HG02938 (cell line): Measurements from ENCODE around the gene GAREM1.
"Not testable (repeated sequence)": the region's sequence is repeated elsewhere in the genome, so short reads cannot be mapped to it uniquely, and the experiment has no call there.

Experiments
- ATAC-seq: cut with Tn5 transposase; IDR thresholded peaks from one replicate; pipeline ENCODE4 v1.9.1; 2021; ENCODE audit warnings: mild to moderate bottlenecking, moderate library complexity; ENCODE audit not compliant: unreplicated experiment

Gene GAREM1

DNA sequence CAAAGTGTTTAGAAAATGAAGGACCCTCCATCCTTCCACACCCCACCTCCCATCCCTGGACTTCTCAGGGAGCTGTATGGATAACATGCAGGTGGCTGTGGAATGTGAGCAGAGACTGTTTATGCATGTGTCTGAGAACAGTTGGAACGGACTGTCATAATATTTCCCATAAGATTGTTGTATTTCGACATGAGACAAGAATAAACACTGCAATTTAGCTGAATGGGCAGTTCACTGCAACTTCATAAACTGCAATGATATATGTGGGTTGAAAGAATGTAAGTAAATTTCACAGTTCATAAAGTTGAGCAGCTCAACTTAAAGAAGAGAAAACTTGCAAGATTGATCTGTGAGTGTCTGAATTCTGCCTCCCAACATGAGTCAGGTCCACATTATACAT, 206.3 kb downstream of the GAREM1 start:
- ATAC-seq: no peak

DNA sequence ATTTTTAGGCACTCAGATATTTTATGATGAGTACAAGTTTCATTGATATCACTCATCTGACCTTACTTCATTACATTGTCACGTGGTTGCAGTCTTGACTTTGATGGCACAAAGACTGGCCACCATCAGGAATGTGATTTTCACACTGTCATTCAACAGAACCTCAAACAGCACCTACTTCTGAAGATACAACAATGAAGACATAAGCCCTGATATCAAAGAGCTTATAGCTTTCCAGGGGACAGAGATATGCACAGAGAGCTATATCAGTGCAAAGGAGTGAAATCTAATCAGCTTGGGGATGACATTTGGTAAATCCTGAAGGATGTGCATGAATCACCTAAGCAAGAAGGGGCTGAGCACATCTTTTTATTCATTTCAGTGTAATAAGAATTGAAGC, 208.6 kb downstream of the GAREM1 start:
- ATAC-seq: no peak

DNA sequence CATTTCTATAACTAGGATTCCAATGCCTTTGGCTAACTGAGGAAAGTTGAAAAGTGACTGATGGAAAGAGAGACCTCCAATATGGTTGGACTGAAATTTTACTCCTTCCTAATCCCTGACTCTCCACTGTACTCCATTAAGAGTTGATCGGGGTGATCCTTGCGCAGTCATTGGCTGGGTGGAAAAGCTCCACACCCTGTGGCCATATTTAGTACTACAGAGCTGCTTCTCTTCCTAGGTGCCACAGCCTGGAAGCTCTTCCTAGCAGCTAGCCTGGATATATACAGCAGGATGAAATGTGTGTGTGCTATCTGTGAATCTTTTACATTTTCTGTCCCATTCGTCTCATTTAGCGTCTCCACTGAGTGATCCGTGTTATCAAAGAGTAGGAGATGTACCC, 209.7 kb downstream of the GAREM1 start:
- no peak for ATAC-seq

DNA sequence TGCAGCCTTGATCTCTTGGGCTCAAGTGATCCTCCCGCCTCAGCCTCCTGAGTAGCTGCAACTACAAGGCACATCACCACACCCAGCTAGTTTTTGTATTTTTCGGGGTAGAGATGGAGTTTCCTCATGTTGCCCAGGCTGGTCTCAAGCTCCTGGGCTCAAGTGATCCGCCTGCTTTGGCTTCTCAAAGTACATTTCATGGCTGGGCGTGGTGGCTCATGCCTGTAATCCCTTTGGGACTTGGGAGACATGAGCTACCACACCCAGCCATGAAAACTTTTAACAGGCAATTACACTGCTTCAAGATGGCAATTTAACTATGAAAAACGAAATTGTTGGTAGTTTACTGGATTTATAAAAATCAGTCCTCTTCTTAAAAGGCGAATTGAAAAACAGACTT, 211.1 kb downstream of the GAREM1 start:
- no peak for ATAC-seq

DNA sequence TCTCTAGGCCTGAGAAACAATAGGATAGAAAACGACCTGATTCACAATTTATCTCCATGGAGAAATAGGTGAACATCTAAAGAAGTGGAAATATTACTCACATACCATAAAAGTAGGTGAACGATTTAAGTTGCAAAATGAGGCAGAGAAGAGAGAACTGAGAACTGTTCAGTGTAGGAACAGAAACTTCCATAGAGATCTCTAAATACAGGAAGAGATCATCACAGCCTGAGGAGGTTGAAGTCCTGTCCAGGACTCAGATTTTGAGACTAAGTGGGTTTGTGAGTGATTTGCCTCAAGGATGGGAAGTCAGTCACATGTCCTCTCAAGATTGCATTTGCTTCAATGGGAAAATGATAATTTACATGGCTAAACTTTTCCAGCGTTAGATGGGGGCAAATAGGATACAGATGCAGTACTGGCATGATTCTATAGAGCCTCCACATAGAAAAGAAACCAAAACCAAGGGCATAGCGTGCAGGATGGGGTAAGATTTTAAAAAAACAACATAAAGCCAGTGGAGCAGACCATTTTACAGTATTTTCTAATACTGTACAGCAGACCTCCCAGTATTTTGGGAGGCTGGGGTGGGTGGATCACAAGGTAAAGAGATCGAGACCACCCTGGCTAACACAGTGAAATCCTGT, 212.0 kb downstream of the GAREM1 start:
- ATAC-seq: no peak

DNA sequence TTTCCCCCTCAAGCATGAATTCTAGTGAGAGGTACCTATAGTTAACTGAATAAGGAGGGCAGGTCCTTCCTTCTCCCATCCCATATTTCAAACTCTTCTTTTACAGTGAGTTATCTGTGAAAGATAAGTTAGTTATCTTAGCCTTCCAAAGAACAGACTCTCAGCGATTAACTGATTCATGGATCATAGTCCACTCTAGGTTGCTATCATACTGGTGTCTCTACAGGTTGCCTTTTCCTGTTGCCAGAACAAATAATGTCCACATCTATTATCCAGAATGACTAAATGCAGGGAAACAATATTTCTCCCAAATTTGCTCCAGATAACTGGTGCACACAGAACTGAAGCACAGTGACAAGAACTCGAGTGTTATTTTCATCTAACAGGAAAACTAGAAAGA, 212.5 kb downstream of the GAREM1 start:
- ATAC-seq: no peak

DNA sequence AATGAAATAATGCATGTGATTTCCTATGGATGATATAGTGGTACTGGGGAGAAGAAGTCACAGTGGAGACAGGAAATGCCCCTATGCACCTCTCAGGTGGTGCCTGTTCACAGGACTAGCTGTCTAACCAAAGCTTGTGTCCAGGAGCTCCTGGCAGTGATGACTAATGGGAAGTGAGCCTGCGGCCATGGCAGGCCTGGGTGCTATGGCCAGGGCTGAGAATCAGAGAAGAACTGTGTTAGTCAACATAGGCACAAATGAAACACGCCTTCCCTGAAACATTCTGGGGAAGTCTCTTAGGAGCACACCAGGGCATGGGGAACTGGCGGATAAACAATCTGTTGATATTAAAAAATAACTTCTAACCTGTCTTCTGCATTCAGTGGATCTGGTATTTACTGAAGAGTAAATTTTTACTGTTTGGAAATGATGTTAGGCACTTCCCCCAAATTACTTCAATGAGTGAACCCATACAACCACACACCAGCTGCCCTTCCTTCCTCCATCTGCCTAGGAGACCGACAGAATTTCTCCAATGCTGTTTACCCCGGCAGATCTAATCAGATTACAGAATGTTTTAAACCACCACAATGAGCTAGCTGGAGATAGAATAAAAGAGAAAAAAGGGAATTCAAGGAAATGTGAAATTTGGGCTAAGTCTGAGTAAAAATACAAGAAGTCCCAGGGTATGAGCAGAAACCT, 213.4 kb downstream of the GAREM1 start:
- ATAC-seq: no peak

DNA sequence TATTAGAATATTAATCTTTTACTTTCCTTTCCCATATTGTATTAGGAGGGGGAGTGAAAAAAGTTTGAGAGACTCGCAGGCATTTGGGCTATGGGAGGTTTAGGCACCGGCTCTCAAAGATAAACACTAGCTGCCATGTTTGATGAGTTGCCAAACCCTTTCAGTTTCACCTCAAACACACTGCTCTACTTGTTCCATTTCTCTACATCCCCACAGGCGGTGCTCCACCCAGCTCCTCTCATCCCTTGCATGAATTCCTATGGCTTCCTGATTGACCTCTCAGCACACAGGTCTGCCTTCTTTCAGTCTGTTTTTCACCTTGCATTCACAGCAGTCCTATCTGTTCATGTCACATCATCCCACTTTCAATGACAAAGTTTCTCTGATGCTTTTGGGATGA, 215.1 kb downstream of the GAREM1 start:
- ATAC-seq: no peak

DNA sequence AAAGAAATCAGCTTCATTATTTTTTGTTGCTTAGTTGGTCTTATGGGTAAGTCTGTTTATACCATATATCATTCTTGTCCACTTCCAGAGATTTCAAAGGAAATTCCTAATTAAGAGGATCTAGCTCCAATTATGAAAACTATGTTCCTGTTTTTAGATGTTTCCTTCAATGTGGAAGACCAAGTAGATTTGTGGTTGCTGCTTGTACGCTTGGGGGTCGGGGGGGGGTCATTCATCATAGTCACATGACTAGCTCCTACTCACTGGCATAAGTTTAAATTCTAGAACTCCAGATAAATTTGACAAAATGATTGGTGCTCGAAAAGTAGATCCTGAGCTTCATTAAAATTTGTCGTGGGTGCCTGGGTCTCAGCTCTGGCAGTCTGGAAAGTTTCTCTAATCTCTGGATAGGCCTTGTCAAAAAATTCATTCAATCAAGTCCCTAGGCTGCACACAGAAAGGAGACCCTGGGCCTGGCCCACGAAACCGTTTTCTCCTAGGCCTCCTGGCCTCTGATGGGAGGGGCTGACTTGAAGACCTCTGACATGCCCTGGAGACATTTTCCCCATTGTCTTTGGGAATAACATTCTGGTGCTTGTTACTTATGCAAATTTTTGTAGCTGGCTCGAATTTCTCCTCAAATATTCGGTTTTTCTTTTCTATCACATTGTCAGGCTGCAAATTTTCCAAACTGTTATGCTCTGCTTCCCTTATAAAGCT, 218.4 kb downstream of the GAREM1 start:
- no peak for ATAC-seq

DNA sequence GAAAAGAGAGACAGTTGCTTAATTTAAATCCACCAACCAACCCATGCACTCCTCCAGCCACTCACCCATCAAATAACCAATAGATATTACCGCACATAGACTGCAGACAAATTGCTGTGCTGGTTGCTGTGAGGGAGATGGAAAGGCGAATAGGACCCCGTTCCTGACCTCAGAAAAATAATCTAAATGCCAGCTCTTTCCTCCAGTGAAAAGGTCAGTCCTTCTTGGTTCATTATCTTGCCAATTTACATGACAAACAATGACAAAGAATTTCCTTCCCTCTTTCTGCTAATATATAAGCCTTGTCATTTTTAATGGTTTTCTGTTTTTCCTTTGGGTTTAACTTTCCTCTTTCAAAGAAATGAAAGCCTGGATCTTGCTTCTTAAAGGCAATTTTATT, 219.2 kb downstream of the GAREM1 start:
- no peak for ATAC-seq

DNA sequence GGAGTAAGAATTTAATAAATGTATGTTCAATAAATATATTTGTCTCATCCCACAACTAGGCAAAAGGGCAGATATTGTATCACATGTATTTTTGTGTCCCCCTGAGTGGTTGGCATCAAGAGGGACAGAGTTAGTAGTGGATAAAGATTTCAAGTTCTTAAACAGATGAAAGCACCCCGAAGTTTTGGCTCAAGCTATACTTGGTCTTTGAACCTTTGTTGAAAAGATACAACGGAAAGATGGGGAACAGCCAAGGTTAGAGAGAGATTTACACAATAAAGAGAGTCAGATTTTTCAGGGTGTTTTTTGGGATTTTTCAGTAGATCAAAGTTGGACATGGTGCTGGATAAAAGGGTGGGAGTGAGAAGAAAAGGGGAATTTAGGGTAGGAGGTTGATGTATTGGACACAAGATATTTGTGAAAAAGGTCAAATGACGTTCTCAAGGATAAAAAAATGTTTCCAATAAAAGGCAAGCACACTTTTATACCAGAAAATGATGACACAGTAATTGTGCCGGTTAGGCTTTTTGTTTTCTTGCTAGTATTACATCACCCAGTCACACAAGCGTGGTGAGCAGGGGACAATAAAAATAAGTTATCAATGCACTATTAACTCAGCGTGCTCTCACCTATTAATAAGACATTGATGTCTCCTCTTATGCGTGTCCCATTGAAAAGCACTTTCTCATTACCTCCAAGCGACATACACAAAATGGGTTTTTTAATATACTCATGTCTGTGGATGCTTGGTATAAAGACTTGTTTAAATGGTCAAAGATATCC, 221.3 kb downstream of the GAREM1 start:
- ATAC-seq: no peak

DNA sequence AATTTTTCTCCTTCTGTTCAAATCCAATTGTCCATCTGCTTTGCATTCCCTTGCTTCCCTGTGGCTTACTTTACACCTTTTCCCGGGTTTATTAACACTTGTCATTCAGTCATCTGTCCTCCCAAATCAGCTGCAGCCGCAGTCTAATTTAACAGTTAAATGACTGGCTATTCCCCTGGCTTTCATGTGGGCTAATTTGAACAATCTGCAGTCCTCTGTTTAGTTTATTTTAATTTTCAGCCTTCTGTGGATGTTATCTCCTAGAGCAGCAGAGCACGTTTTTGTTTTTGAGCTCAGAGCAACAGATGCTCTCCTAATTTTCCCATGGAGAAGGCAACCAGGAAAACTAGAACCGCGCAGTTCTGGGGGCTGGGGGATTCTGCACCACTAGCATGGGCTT, 225.8 kb downstream of the GAREM1 start:
- no peak for ATAC-seq

DNA sequence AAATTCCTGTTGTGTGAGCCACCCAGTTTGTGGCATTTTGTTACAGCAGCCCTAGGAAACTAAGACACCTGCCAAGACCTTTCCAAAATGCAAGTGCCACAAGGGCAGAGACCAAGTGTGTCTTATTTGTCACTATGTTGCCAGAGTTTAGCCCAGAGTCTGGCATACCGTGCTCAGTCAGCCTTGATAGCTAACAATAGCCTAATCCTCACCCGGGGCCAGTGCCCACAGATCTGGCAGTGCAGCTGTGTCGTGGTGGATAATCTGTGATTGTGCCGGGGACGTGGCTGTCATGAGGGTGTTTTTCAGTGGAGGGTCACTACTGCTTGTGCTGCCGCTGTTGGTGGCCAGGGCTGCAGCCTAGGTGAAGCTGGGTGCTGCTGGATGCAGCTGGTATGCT, 227.3 kb downstream of the GAREM1 start:
- no peak for ATAC-seq

DNA sequence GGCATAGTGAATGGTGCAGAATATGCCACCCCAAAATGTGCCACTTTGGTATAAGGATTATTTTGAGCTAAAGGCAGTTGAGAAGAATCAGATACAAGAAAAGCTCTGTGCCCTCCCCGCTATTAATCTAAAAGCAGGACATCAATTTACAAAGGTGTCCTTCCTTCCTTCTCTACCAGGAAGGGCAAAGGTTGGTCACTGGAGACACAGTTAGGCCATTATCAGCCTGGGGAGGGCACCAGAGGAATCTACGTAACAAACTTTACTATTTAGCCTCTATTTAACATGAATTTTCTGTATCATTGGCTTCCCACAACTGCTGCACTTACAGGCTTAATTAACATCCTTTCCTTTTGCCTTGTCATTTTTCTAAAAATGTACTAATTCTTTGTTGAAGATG, 228.3 kb downstream of the GAREM1 start:
- no peak for ATAC-seq

DNA sequence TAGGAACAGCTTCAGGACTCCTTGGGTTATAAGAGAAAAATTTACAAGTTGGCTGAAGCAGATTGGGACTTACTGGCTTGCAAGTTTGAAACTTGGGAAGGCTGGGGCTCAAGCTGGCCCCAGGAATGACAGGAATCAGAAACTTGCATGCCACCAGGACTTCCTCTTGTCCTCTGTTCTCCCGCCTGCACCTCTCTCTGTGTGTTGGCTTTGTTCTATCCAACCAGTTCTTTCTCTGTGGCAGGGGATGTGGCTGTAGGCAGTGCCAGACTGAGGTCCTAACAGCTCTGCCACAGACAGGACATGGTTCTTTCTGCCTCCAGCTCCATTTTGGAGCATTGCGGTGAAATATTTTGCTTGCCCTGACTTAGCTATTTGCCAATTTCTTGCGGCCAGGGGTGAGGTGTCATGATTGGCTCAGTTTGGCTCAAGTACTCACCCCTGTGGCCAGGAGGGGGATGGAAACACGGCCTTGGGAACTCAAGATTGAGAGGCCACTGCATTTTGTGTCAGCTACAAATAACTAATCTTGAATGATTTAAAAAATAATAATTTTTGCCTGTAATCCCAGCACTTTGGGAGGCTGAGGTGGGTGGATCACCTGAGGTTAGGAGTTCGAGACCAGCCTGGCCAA, 231.9 kb downstream of the GAREM1 start:
- ATAC-seq: no peak

DNA sequence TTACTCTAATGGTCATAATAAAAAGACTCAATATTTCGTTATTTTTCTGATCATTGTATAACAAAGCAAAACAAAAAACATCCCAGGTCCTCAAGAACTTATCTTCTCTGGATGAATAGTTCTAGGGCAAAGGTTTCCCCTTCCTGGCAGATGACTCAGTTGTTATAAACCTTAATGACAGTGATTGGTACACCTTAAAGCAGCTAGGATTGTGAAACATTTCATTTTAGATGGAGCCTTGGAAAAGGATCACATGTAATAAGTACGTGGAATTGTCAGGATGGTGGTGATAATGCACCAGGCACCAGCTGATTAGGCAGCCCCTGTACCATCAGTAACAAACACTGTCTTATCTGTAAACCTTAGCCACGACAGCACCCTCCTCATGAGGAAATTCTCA, 233.6 kb downstream of the GAREM1 start:
- no peak for ATAC-seq

DNA sequence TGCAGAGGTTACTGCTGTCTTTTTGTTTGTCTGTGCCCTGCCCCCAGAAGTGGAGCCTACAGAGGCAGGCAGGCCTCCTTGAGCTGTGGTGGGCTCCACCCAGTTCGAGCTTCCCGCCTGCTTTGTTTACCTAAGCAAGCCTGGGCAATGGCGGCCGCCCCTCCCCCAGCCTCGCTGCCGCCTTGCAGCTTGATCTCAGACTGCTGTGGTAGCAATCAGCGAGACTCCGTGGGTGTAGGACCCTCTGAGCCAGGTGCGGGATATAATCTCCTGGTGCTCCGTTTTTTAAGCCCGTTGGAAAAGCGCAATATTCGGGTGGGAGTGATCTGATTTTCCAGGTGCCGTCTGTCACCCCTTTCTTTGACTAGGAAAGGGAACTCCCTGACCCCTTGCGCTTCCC, 237.3 kb downstream of the GAREM1 start:
- not testable (repeated sequence) for ATAC-seq

DNA sequence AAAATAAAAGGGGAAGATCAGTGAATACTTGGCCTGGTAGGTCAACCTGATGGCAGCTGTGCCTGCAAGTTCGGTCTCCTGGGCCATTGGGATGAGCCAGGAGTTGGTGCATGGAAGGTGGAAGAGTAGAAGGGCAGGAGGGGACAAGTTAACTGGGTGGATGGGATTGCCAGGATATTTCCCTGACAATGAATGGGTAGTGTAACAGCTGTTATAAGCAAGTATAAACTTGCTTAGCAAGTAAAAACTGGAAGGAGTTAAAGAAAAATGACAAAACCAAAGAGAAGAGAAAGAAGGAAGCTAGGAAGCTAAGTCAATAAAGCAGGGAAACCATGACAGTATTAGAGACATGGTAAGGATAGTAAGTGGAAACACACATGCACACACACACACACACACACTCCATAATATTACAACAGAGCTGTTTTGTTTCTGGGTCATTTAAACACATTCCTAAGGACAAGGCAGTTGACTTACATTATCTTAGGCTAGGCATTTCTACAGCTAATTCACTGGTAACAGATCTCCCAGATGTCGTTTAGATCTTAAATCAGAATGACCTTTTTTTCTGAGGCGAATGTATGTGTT, 251.2 kb downstream of the GAREM1 start:
- no peak for ATAC-seq

DNA sequence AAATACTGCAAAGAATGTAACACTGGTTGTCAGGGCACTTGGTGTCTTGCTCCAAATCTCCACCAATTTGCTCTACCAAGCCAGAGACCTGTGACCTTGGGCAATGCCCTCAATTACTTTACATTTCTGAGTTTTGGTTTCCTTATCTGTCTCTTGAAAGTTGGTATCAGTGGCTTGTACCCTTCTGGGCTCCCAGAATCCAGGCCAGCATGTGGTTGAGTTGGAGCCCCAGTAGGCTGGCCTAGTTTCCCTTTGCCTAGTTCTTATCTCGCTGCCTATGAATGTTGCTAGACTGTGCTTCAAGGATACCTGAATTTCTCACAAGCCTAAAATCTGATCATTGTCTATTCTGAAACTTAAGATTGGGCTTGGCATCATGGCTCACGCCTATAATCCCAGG, 254.3 kb downstream of the GAREM1 start:
- no peak for ATAC-seq

DNA sequence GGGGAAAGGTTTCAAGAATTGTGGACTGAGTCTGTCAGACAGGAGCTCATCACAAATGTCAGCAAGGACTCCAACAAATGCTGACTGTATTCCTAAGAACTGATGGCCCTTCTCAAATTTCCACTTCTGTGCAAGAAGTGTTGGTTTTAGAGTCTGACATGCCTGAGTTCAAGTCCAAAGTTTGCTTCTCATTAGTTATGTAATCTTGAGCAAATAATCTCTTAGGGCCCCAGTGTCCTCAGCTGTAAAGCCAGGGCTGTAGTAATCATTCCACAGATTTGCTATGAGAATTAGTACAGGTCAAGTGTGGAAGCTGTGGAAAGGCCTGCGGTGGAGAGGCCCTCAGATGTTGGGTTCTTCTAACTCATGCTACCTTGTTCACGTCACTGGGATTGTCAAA, 257.0 kb downstream of the GAREM1 start:
- ATAC-seq: no peak
